ENCODE measurements around the gene OR10G3. TPM values are rescaled to one million over a fixed set of nuclear protein-coding genes. Genes with fewer than 3 reads are reported as not detected.

Gene OR10G3
- total and polyA plus RNA-seq, 2 of the 4 experiments (the other 2 are of a cell fraction) = not detected

- Histone ChIP-seq H3K56ac (ENCODE audit: extremely low read depth, insufficient read depth, low read length) (no peak overlapping the region), H3K4me3 (ENCODE audit: insufficient read depth, low read depth, low read length) (no peak overlapping the region), H3K4me2 (ENCODE audit: low read depth, low read length) (no peak overlapping the region), H2AK9ac (replicated peaks; ENCODE audit: low read depth, low read length, poor library complexity) (no peak overlapping the region), H4K5ac (ENCODE audit: low read depth, low read length) (no peak overlapping the region), H3K9me3 (ENCODE audit: control insufficient read depth, insufficient read depth, low read length) (no peaks in the 10 kb centered on the region), H3K4me1 (ENCODE audit: control insufficient read depth, insufficient read depth, low read length) (no peaks in the 10 kb centered on the region), H2AFZ (replicated peaks; ENCODE audit: low read length, poor library complexity) (no peak overlapping the region), H3K27ac (ENCODE audit: insufficient read depth, low read length) (no peak overlapping the region), H2AK5ac (ENCODE audit: low read depth, low read length) (no peak overlapping the region), H2BK20ac (ENCODE audit: low read depth, low read length) (no peak overlapping the region), H4K8ac (ENCODE audit: low read depth in 2 of 2, low read length in 2 of 2) (no peak overlapping the region), H4K20me1 (ENCODE audit: insufficient read depth, low read length) (no peaks in the 10 kb centered on the region), H3K9me1 (ENCODE audit: insufficient read depth, low read length) (no peaks in the 10 kb centered on the region), H3K27me3 (ENCODE audit: control insufficient read depth, insufficient read depth, low read length) (no peaks in the 10 kb centered on the region; the same call in 1 of the 2 replicates), H4K91ac (ENCODE audit: insufficient read depth, low read depth, low read length) (no peak overlapping the region), H3K23ac (ENCODE audit: low read depth, low read length) (no peak overlapping the region), H3K9ac (ENCODE audit: low read depth, low read length) (no peak overlapping the region), H3K18ac (ENCODE audit: low read depth, low read length) (no peak overlapping the region), H2BK15ac (ENCODE audit: low read depth, low read length) (no peak overlapping the region), H3K36me3 (ENCODE audit: control insufficient read depth, insufficient read depth, low read length) (no peaks in the 10 kb centered on the region), H2BK120ac (ENCODE audit: low read depth, low read length) (no peak overlapping the region), H2BK5ac (ENCODE audit: low read depth, low read length, poor library complexity, severe bottlenecking) (no peak overlapping the region), H3K4ac (ENCODE audit: low read depth, low read length) (no peak overlapping the region), H3K79me1 (ENCODE audit: low read depth in 1 of 2, low read length in 2 of 2) (no peaks in the 10 kb centered on the region), H3K14ac (replicated peaks; ENCODE audit: low read depth, low read length) (no peak overlapping the region)
- POLR2A ChIA-PET (ENCODE audit: unreplicated experiment) = no interaction called here
- DNase-seq = no peak
- no CpG with 5 or more reads among the region's 8 CpGs for WGBS, 2 experiments (ENCODE audit: extremely low coverage in 2 of 2, insufficient read length in 1 of 2)
- no peak for ATAC-seq (ENCODE audit: low read depth)
- intact Hi-C loops (cut with micrococcal nuclease) = no loop called here
- dilution Hi-C loops (cut with HindIII; ENCODE audit: low sequenced_read_pairs, unreplicated experiment) = no loop called here
- CTCF ChIA-PET = no interaction called here
- no peak for TF ChIP-seq FOS (IDR thresholded peaks at IDR 0.05; ENCODE audit: low read depth, low read length)
- no peak for TF ChIP-seq POLR2A (IDR thresholded peaks at IDR 0.05; ENCODE audit: low read depth, low read length)
- TF ChIP-seq ELK1 (IDR thresholded peaks at IDR 0.05; ENCODE audit: borderline replicate concordance, low read depth, low read length) = no peak
- TF ChIP-seq RCOR1 (IDR thresholded peaks at IDR 0.05; ENCODE audit: insufficient replicate concordance, low read length) = no peak
- TF ChIP-seq MAZ (IDR thresholded peaks at IDR 0.05; ENCODE audit: borderline replicate concordance, low read depth, low read length) = no peak
- no peak for TF ChIP-seq USF2 (IDR thresholded peaks at IDR 0.05; ENCODE audit: low read depth, low read length)
- no peak for TF ChIP-seq MXI1 (IDR thresholded peaks at IDR 0.05; ENCODE audit: borderline replicate concordance, low read depth, low read length)
- TF ChIP-seq SMC3 (IDR thresholded peaks at IDR 0.05; ENCODE audit: low read depth, low read length) = no peak
- no peak for TF ChIP-seq RAD21 (IDR thresholded peaks at IDR 0.05; ENCODE audit: low read length)
- no peak for TF ChIP-seq NFE2L2 (IDR thresholded peaks at IDR 0.05; ENCODE audit: low read depth, low read length)
- no peak for TF ChIP-seq CEBPB (IDR thresholded peaks at IDR 0.05; ENCODE audit: low read depth, low read length)
- TF ChIP-seq CHD1 (IDR thresholded peaks at IDR 0.05; ENCODE audit: low read depth, low read length) = no peak
- TF ChIP-seq BHLHE40 (IDR thresholded peaks at IDR 0.05; ENCODE audit: low read depth, low read length) = no peak
- no peak for TF ChIP-seq CTCF (conservative IDR thresholded peaks at IDR 0.05; ENCODE audit: low read depth, low read length)
- no peak for TF ChIP-seq RFX5 (IDR thresholded peaks at IDR 0.05; ENCODE audit: low read depth, low read length)
- TF ChIP-seq MAFK (IDR thresholded peaks at IDR 0.05; ENCODE audit: low read depth, low read length) = no peak
- BruUV-seq (replicated peaks) = no TSS peak
- in situ Hi-C loops (cut with MboI; ENCODE audit: low sequenced_read_pairs) = no loop called here
Observed at GRCh38 chr14:21617614-21618013, 37.7 kb upstream of the OR10G3 start.
